ENCODE results near the gene APBB2.

- TF ChIP-seq, protein P1, sequence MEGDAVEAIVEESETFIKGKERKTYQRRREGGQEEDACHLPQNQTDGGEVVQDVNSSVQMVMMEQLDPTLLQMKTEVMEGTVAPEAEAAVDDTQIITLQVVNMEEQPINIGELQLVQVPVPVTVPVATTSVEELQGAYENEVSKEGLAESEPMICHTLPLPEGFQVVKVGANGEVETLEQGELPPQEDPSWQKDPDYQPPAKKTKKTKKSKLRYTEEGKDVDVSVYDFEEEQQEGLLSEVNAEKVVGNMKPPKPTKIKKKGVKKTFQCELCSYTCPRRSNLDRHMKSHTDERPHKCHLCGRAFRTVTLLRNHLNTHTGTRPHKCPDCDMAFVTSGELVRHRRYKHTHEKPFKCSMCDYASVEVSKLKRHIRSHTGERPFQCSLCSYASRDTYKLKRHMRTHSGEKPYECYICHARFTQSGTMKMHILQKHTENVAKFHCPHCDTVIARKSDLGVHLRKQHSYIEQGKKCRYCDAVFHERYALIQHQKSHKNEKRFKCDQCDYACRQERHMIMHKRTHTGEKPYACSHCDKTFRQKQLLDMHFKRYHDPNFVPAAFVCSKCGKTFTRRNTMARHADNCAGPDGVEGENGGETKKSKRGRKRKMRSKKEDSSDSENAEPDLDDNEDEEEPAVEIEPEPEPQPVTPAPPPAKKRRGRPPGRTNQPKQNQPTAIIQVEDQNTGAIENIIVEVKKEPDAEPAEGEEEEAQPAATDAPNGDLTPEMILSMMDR (conservative IDR thresholded peaks at IDR 0.05; ENCODE audit: low read depth in 2 of 2), result no peak
- TF ChIP-seq EZH2phosphoT487 (IDR thresholded peaks at IDR 0.05; ENCODE audit: unreplicated experiment) (no peak), REST (IDR thresholded peaks at IDR 0.05; ENCODE audit: unreplicated experiment) (no peak)
These were observed 2.6 kb upstream of the APBB2 start for GRCh38 chr4:41217020-41217333.
